HG03196 (cell line): ENCODE measurements around the gene TMEM244.
"Not testable (repeated sequence)": the region's sequence is repeated elsewhere in the genome, so short reads cannot be mapped to it uniquely, and the experiment has no call there.

Experiments
- ATAC-seq: cut with Tn5 transposase; IDR thresholded peaks from one replicate; pipeline ENCODE4 v1.9.1; 2021; ENCODE audit not compliant: unreplicated experiment

The TMEM244 gene, protein sequence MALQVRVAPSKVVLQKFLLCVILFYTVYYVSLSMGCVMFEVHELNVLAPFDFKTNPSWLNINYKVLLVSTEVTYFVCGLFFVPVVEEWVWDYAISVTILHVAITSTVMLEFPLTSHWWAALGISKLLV

DNA sequence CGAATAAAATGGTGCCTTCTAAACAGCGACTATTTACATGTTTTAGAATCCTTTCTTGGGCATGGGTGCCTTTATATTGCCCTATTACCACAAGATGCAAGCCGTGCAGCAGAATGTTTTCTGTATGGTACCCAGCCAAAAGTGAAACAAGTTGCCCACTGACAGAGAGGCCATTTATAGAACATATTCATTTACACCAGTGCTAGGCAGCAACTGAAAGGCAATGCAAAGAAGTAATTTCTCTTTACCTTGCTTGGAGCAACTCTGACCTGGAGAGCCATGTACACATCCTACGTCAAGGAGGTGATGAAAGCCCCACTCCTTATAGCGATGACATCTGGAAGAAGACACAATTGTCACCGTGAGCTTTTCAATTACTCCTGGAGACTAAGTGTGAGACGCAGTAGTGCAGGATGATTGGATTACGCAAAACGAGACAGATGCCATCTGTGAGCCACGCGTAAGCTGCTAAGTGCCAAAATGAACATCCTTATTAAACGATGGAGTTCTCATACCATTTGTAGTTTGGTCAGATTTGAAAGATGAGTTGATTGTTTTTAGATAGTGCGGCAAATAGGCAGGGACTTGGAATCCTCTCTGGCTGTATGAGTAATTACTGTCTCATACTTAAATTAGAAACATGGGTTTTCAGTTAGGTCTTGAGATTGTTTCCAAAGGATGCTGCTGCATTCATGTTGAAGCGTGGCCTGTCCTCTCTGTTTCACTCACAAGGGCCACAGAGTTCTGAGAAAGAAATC, at the start of gene TMEM244:
TSS of gene TMEM244 (minus strand) at position 408 of the 758 bp plus-strand sequence. CDS start at position 281, 127 bp downstream.
- no peak for ATAC-seq

DNA sequence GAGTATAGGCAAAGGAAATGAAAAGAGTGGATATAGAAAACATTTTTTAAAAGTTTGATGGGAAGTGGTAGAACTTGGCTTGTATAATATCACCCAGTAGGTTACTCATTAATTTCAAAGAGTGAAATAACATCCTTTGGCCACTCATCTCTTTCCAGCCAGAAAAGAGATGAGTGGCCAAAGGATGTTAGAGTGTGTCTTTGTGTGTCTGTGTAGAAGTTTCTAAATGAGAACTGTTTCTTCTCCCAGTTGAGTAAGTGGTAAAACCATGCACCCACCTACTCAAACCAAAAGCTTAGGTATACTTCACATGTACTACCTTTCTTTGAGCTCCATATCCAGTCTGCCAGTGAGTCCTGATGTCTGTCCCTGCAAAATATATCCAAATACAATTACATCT, 47.7 kb upstream of the TMEM244 start:
- peak; percentile 75 for ATAC-seq

DNA sequence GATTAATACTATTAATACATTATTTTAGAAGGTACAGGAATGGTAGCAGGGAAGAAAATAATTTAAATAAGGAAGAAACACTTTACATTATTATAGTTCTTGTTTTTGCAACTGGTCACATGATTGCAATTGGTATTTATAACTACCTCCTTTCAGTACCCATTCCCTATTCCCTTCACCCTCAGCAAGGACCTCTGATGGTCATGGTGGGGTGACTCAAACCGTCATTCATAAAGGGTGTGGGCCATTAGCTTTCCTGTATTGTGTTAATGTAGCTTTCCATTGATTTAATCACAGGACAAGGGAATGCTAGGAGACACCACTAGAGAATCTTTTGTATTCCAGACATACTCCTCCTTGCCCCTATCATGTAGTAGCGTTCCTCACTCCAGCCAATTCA, 47.2 kb upstream of the TMEM244 start:
- ATAC-seq: no peak

DNA sequence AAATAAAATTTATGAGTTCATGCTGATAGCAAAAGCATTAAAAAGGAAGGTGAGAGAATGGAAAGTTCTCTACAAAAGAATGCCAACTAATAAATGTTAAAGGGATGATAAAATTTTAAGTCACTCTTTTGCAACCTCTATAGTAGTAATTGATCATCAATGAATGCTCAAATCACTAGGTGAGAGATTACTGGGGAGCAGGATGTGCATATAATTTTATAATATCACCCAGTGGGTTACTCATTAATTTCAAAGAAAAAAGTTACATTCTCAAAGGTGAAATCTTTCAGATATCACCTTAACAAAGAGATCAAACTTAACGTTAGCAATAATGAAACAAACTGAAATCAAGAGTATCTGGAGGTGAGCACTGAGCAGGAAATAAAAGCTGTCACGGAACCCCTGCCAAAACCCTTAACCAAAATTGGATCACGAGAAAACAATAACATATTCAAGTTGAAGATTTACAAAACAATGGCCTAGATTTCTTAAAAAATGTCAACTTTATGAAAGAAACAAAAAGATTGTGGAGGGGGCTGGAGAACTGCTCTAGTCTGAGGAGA, 45.5 kb upstream of the TMEM244 start:
- ATAC-seq: no peak

DNA sequence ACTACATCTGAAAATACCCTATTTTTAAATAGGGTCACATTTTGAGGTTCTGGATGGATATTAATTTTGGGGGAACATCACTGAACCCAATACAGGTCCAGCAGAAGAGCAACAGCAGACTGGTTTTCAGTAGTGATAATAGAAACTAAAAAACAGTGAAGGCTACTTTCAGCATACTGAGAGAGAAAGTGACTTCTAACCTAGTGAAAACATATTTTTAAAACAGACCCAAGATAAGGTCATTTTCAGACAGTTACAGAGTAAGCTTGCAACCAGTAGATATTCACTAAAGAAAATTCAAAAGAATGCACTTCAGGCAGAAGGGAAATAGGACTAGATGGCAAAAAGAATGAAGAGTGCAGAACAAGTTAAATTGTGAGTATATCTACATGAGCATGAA, 42.0 kb upstream of the TMEM244 start:
- ATAC-seq: no peak

DNA sequence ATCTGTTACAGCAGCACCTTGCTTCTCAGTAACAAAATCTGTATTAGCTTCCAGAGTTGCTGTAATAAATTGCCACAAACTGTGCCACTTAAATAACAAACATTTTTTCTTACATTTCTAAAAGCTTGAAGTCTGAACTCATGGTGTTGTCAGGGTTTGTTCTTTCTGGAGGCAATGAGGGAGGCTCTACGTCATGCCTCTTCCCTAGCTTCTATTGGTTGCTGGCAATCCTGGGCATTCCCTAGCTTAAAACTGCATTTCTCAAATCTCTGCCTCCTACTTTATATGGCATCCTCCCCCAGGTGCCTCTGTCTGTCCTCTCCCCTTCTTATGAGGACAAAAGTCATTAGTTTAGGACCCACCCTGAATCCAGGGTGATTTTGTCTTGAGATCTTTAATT, 41.6 kb upstream of the TMEM244 start:
- ATAC-seq: no peak

DNA sequence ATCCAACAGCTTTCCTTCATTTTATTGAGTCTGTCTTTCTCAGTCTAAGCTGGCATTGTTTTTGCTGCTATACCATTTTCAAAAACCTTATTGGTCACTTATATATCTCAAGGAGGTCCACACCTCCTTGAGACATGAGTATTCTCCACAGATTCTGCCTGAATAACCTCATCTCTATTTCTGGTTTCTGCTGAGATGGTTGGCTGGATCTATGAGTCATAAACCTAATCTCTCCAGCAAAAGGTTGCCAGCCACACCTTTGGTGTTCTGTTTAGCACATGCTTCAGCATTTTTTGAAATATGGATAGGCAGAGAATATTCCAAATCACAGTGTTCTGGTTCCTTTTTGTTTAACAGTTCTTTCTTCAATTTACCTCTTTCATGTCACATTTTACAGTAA, 40.8 kb upstream of the TMEM244 start:
- ATAC-seq: no peak

DNA sequence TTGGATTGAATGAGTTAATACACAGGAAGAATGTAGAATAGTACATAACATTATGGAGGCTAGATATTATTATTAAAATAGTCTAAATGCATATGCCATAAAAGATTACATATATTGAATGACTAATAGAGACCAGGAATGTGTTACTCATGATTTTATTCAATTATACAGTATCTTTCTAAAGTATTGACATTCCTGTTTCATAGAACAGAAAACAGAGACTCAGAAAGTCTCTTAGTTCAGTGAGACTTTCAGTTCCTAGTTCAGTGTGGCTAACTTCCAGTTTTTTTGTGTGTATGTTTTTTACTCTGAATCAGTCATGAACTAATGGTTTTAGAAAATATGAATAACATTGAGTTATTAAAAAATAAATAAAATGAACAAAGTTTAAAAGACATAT, 34.6 kb upstream of the TMEM244 start:
- ATAC-seq: no peak

DNA sequence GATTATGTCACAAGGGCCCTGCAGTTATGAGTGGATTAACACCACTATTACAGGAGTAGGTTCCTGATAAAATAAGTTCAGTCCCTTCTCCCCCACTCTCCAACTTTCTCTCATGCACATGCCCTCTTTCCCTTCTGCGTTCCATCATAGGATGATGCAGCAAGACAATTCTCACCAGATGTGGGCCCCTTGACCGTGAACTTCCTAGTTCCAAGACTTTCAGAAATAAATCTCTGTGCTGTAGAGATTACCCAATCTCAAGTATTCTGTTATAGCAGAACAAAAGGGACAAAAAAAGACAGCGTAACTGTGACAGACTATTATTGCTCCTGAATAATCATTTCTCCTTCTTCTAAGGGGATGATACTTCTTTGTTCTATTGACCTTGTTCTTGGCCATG, 33.8 kb upstream of the TMEM244 start:
- no peak for ATAC-seq

DNA sequence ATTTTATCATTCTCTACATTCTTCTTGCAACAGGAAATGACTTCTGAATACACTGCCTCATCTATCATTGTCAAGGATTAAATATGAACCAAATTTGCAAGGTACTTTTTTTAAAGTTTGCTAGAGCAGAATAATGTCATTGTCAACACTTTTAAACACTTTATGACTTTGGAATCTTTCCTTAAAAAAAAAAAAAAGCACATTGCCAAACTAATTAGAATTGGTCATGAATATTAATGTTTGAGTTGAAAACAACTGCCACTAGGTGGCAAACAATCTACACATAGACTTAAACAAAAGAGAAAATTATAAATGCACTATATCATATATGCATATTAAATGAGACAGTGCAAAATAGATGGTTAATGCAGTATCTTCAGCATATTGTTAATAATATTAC, 32.5 kb upstream of the TMEM244 start:
- ATAC-seq: no peak

DNA sequence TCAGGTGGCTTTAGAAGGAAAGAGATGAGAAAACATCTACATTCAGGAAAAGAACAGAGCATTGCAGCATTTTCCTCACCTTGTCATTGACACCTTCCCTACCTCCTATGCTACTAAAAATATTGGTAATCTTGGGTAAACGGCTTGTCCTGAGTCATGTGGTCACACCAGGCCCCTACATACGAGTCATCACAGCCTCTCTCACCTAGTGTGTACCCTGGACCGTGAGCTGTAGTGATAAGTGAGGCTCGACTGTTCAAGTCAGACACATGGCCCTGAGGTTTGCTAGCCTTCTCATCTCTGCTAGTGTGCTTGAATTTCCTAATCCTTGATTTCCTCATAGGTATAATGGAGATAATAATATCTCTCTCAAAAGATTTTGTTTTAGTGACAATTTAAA, 29.6 kb upstream of the TMEM244 start:
- no peak for ATAC-seq

DNA sequence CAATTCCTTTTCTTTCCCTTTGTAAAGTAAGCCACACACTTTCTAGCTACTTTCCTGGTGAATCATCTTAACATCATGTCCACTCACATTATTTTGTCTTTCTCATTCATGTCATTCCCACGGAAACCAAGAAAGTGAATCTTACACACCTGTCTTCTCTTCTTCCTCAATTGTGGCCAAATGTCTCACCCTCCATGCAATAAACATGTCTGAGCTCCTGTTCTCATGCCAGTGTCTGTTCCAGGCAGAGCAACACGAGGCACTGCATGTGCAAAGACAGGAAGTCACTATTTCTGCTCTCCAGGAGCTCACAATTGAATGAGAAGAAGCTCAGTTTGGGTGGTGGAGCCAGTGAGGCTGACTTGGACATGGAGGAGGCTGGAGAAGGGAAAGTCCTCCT, 29.0 kb upstream of the TMEM244 start:
- no peak for ATAC-seq

DNA sequence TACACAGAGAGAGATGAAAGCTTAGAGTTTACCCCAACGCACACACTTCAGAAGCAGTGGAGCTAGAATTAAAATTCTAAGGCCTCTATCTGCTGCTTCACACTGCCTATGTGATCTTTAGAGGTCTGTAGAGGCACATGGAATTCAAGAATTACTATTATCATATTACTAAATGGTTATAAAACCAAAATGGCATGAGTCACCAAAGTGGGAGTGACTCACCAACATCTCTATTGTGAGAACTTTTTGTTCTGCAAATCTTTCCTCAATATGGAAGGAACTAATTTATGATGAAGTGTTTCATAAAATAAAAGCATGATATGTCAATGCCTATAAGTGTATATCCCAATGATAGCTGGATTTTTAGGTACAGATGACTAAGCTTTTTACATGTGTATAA, 28.5 kb upstream of the TMEM244 start:
- ATAC-seq: no peak

DNA sequence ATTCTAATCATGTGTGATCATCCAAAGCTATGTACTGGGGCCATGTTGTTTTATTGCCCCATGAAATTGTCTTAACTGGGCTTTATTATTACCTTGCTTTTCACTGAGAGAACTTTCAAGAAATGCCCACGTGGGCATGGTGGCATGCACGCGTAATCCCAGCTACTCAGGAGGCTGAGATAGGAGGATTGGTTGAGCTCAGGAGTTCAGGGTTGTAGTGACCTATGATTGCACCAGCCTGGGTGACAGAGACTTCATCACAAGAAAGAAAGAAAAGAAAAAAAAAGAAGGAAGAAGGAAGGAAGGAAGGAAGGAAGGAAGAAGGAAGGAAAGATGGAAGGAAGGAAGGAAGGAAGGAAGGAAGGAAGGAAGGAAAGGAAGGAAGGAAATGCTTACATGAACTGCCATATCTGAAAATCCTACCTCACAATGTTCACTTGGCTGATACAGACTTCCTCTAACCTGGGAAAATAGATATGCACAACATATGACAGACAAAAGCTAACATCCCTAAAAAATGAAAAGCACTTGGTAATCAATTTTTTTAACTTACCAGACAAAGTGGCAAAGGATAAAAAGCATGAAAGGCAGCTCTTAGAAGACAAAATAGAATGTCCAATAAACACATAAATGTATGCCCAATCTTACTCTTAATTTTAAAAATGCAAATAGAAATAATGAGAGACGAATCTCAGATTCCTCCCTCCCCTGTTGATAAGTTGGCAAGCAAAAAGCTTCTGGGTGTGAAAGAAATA, 25.5 kb upstream of the TMEM244 start:
- no peak for ATAC-seq

DNA sequence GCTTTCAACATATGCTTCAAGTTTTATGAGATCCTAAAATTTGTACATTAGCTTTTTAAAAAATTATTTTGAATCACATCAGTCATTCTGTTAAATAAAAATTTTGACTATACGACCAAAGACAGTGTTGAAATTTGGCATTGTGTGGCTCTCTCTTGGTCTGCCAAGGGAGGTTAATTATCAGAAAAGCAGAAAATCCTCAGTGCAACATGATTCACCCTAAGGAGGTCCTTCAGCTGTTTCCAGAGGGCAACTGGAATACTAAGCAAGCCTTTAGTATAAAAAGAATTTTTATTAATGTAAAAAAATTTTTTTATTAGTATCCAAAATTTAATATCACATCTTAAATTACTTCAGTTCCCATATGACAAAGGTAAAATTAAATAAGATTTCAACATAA, 23.1 kb upstream of the TMEM244 start:
- no peak for ATAC-seq

DNA sequence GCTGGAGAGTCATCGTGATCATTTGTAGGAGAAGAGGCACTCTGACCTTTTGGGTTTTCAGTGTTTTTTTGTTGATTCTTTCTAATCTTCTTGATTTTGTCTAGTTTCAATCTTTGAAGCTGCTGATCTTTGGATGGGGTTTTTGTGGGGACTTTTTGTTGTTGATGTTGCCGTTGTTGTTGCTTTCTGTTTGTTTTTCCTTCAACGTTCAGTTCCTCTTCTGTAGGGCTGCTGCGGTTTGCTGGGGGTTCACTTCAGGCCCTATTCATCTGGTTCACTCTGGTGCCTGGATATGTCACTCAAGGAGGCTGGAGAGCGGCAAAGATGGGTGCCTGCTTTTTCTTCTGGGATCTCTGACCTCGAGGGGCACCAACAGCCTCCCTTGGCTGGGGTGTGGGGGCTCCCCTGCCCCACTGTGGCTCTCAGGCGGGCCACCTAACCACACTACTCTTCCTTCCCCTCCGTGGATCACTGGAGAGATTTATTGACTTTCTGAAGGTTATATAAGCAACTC, 21.5 kb upstream of the TMEM244 start:
- peak; percentile 90 for ATAC-seq

DNA sequence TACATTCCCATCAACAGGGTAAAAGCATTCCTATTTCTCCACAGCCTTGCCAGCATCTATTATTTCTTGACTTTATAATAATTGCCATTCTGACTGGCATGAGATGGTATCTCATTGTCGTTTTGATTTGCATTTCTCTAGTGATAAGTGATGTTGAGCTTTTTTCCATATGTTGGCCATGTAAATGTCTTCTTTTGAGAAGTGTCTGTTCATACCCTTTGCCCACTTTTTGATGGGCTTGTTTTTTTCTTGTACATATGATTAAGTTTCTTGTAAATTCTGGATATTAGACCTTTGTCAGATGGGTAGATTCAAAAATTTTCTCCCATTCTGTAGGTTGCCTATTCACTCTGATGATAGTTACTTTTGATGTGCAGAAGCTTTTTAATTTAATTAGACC, 16.8 kb upstream of the TMEM244 start:
- not testable (repeated sequence) for ATAC-seq

DNA sequence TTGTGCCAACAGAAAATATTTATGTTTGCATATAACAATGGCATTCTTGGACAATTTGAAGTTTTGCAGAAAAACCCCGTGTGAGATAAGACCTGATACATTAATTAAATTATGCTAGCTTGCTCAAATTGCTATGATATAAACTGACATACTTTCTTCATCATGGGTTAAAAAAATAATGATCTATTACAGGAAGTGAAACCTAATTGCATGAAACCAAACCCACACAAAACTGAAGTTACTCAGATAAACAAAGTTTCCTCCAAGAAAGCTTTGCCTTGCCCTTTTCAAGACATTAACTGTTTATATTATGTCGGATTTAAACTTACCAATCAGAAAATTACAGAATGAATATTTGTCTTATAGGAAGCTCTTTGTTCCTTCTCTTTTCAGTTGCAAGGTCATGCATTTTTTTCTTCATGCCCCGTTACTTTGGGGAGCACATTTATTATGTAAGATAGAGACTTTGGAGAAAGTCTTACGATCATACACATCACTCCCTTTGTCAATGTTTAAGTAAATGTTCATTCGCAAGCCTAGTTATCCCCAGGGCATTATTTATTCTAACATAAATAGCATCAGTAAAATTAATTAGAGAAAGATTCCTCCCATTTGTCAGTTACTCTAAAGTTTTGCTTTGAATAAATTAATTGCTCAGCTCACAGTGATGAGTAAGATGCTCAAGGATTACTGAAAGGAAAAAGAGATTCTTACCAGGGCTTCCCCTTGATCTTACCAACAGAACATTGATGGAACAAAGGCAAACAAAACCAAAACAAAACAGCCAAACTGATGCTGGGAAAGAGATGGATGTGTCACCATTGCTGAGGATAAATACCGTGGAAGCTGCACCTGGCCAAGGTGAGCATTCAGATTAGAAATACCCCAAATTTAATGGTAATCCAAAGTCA, 14.8 kb upstream of the TMEM244 start:
- ATAC-seq: peak; percentile 91

DNA sequence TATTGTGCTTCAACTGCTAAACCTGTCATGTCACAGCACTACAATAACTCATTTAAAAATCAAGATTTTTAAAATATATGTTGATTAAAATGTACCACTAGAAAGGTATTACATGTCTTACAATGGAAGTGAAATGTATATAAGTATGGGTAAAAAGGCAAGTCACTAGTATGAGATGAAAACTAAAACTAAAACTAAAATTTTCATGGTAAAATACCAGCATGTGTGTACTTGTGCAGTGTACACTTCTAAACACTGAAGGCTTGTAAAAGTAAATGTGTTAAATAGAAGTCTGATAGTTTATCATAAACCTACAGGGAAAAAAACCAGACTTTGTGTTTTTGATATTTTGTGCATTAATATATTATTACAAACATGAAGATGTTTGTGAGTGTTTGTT, 13.7 kb upstream of the TMEM244 start:
- ATAC-seq: no peak

DNA sequence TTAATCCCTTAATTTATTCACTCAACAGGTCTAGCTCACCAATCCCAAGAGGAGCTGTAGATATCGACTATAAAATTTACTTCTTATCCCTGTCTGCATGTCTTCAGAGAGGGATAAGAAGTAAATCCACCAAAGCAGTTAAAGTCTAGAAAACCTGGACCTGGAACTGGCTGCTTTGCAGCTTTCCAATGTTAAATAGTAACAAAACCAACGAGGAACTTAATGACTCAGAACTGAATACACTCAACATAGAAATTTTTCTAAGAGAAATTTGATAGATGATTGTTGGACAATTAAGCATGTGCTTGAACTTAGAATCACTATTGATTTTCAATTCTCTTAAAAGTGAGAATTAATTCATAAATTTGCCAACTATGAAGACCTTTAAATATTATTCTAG, 11.5 kb upstream of the TMEM244 start:
- no peak for ATAC-seq

DNA sequence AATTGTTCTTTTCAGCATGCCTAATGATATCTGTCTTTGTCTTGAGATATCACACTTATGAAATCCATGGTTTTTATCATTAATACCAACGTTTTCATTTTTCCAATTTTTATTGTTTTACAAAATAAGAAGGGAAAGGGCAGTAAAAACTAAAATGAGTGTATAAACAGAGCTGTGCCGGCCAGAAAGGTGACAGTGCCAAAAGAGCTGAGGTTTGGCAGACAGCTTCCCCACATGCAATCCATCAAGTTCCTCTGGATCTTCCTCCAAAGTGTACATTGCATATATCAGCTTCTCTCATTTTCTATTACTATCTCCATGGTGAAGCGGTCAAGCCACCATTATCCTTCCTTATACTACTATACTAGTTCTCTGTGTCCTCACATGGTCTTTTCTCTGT, 10.1 kb upstream of the TMEM244 start:
- no peak for ATAC-seq
